ENCODE data around the gene REEP3. TPM values are rescaled to one million over a fixed set of nuclear protein-coding genes. Genes with fewer than 3 reads are reported as not detected.
"Not testable (repeated sequence)": the region's sequence is repeated elsewhere in the genome, so short reads cannot be mapped to it uniquely, and the experiment has no call there.

The REEP3 gene
- total RNA-seq, 1 donor from 2014 or later = 9.7 TPM

DNA sequence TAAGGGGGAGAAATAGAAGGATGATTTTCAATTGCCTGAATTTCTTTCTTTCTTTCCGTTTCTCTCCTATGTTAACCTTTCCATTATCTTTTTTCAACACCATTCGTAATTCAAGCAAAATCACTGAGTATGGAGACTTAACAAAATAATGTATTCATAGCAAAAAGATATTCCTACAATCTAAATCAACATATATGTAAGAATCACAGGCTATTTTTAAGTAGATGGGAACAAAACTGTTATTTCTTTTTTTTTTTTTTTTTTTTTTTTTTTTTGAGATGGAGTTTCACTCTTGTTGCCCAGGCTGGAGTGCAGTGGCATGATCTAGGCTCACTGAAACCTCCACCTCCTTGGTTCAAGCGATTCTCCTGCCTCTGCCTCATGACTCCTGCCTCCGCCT, 28.2 kb upstream of the REEP3 start:
- no peak for DNase-seq
- no peak overlapping the region for H3K27ac Mint-ChIP-seq
- H3K36me3 Mint-ChIP-seq (ENCODE audit: low read depth) = peaks cover 4% of the 10 kb centered on the region
- TF ChIP-seq, protein P1, sequence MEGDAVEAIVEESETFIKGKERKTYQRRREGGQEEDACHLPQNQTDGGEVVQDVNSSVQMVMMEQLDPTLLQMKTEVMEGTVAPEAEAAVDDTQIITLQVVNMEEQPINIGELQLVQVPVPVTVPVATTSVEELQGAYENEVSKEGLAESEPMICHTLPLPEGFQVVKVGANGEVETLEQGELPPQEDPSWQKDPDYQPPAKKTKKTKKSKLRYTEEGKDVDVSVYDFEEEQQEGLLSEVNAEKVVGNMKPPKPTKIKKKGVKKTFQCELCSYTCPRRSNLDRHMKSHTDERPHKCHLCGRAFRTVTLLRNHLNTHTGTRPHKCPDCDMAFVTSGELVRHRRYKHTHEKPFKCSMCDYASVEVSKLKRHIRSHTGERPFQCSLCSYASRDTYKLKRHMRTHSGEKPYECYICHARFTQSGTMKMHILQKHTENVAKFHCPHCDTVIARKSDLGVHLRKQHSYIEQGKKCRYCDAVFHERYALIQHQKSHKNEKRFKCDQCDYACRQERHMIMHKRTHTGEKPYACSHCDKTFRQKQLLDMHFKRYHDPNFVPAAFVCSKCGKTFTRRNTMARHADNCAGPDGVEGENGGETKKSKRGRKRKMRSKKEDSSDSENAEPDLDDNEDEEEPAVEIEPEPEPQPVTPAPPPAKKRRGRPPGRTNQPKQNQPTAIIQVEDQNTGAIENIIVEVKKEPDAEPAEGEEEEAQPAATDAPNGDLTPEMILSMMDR (IDR thresholded peaks at IDR 0.05) = no peak
- CTCF ChIA-PET = no interaction called here
- peaks cover 20% of the 10 kb centered on the region for H3K4me1 Mint-ChIP-seq
- POLR2A ChIA-PET = no interaction called here
- no peak overlapping the region for H3K4me3 Mint-ChIP-seq
- no peak for ATAC-seq (ENCODE audit: low read depth)
- no peaks in the 10 kb centered on the region for H3K27me3 Mint-ChIP-seq
- intact Hi-C loops (cut with micrococcal nuclease) = no loop called here
- H3K9me3 Mint-ChIP-seq = no peaks in the 10 kb centered on the region

DNA sequence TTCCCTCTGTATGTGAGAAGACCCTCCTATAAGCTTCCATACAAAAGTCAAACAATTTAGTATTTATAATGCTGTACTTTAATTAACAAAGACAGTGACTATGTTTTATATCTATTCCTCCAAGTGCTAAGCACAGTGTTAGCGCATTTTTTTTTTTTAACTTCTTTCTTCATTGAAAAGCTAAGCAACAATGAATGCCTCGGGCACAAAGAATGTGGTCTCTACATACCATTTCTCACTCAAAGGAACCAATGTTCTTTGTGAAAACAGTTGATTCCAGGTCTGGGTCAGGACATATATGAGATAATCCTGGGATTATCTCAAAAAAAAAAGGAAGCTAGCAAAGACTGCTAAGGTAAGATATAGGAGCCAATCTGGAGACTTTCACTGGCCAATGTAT, 26.2 kb upstream of the REEP3 start:
- Mint-ChIP-seq H3K4me3 (no peak overlapping the region), H3K4me1 (peaks cover 24% of the 10 kb centered on the region), H3K27ac (no peak overlapping the region), H3K36me3 (ENCODE audit: low read depth) (peaks cover 4% of the 10 kb centered on the region), H3K9me3 (no peaks in the 10 kb centered on the region), H3K27me3 (no peaks in the 10 kb centered on the region)
- DNase-seq (no peak), ATAC-seq (ENCODE audit: low read depth) (no peak)
- intact Hi-C loops (cut with micrococcal nuclease) = no loop called here
- TF ChIP-seq, protein P1 (IDR thresholded peaks at IDR 0.05) = no peak
- ChIA-PET CTCF (no interaction called here), POLR2A (no interaction called here)

DNA sequence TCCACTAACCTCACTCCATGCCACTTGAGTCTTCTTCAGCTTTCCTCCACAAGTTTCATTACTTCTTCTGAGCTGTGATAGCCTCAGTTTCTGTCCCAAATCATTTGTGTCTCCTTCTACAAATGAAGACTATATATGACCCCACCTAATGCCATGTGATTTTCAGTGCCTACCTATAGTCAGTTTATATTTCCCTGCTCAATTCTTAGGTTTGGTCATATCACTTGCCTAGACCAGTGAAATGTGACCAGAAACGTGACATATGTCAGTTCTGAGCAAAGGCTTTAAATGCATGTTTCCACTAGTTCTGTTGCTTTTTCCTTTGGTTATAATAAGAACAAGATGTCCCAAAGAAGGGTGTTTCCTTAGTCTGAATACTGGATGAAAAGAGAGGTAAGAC, 24.6 kb upstream of the REEP3 start:
- Mint-ChIP-seq H3K27ac (no peak overlapping the region), H3K36me3 (ENCODE audit: low read depth) (peaks cover 11% of the 10 kb centered on the region), H3K4me1 (peaks cover 24% of the 10 kb centered on the region), H3K4me3 (no peak overlapping the region), H3K9me3 (no peaks in the 10 kb centered on the region), H3K27me3 (no peaks in the 10 kb centered on the region)
- intact Hi-C loops (cut with micrococcal nuclease) = loop anchor here (2.0 kb wide), 1 partner anchor 18 kb away; no protein-coding TSS in a partner anchor
- DNase-seq (no peak), ATAC-seq (ENCODE audit: low read depth) (no peak)
- POLR2A ChIA-PET = no interaction called here
- CTCF ChIA-PET = no interaction called here
- TF ChIP-seq, protein P1 (IDR thresholded peaks at IDR 0.05) = no peak

DNA sequence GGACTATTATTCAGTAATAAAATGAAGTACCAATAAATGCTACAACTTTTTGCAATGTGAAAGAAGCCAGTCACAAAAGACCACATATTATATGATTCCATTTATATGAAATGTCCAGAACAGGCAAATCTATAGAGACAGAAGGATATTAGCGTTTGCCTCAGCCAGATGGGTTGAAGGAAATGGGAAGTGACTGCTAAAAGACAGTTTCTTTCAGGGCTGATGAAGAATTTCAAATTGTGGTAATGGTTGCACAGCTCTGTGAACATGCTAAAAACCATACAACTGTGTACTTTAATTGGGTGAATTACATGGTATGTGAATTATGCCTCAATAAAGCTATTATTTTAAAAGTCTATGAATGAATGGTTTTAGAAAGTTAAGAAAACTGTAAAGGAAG, 23.9 kb upstream of the REEP3 start:
- Mint-ChIP-seq H3K27me3 (no peaks in the 10 kb centered on the region), H3K9me3 (no peaks in the 10 kb centered on the region), H3K27ac (no peak overlapping the region), H3K4me3 (no peak overlapping the region), H3K36me3 (ENCODE audit: low read depth) (peaks cover 11% of the 10 kb centered on the region), H3K4me1 (peaks cover 24% of the 10 kb centered on the region)
- TF ChIP-seq, protein P1 (IDR thresholded peaks at IDR 0.05) = no peak
- intact Hi-C loops (cut with micrococcal nuclease) = loop anchor here (2.0 kb wide), 1 partner anchor 17 kb away; no protein-coding TSS in a partner anchor
- no peak for ATAC-seq (ENCODE audit: low read depth)
- ChIA-PET POLR2A (no interaction called here), CTCF (no interaction called here)
- no peak for DNase-seq

DNA sequence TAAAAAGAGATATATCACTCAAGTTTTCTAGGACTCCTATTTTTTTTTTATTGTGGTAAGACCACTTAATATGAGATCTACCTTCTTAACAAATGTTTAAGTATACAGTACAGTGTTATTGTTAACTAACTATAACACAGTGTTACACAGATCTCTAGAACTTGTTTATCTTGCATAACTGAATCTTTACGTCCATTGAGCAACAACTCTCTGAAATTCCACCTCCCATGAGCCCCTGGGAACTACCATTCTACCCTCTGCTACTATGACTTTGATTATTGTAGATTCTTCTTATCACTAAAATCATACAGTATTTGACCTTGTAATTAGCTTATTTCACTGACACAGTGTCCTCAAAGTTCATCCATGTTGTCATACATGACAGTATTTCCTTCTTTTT, 22.5 kb upstream of the REEP3 start:
- Mint-ChIP-seq H3K27me3 (no peaks in the 10 kb centered on the region), H3K9me3 (no peaks in the 10 kb centered on the region), H3K4me3 (no peak overlapping the region), H3K27ac (no peak overlapping the region), H3K4me1 (peaks cover 26% of the 10 kb centered on the region), H3K36me3 (ENCODE audit: low read depth) (peaks cover 11% of the 10 kb centered on the region)
- CTCF ChIA-PET = no interaction called here
- no peak for DNase-seq
- POLR2A ChIA-PET = no interaction called here
- TF ChIP-seq, protein P1 (IDR thresholded peaks at IDR 0.05) = no peak
- no peak for ATAC-seq (ENCODE audit: low read depth)
- intact Hi-C loops (cut with micrococcal nuclease) = no loop called here

DNA sequence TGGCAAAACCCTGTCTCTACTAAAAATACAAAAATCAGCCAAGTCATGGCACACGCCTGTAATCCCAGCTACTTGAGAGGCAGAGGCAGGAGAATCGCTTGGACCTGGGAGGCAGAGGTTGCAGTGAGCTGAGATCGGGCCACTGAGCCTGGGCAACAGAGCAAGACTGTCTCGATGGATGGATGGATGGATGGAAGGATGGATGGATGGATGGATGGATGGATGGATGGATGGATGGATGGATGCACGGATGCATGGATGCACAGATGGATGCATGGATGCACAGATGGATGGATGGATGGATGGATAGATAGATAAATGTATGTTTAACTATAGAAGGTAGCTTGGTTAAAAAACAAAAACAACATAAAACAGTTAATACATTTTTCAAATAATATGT, 20.6 kb upstream of the REEP3 start:
- H3K27ac Mint-ChIP-seq; intact Hi-C loops (cut with micrococcal nuclease); CTCF ChIA-PET; H3K4me3 Mint-ChIP-seq; H3K27me3 Mint-ChIP-seq; ATAC-seq (ENCODE audit: low read depth); H3K9me3 Mint-ChIP-seq; DNase-seq: not testable (repeated sequence)
- POLR2A ChIA-PET = interaction anchor here (0.7 kb wide), 1 partner anchor 16 kb away, joined by 3 read pairs; no protein-coding TSS in a partner anchor
- H3K4me1 Mint-ChIP-seq = peaks cover 31% of the 10 kb centered on the region
- peaks cover 11% of the 10 kb centered on the region for H3K36me3 Mint-ChIP-seq (ENCODE audit: low read depth)

All from activated B cell treated with CpG ODN at 0.5 μM for 24 hours (primary cell).